Activated B cell treated with CpG ODN at 0.5 μM for 24 hours (primary cell): ENCODE results near the gene SP1. TPM values are rescaled to one million over a fixed set of nuclear protein-coding genes. Genes with fewer than 3 reads are reported as not detected.
"Not testable (repeated sequence)": the region's sequence is repeated elsewhere in the genome, so short reads cannot be mapped to it uniquely, and the experiment has no call there.

Experiments
- ATAC-seq: fragments of 200-7000 bp; cut with Tn5 transposase; one replicate; pipeline ENCODE4 v1.10.0; 2021; ENCODE audit warnings: low read depth, mild to moderate bottlenecking, moderate library complexity
- CTCF ChIA-PET: fragments of 350-600 bp; sonication (Branson Sonifier 250); formaldehyde crosslinking; loops from one replicate; lab custom pipeline; 2021; ENCODE audit warnings: antibody characterized with exemption; lab: Charles Lee
- POLR2A ChIA-PET: fragments of 350-600 bp; sonication (Branson Sonifier 250); formaldehyde crosslinking; loops from one replicate; lab custom pipeline; 2021; ENCODE audit warnings: antibody characterized with exemption; lab: Charles Lee
- DNase-seq: peaks from one replicate; pipeline ENCODE4 v3.0.0; 2022
- H3K27ac Mint-ChIP-seq: one replicate; pipeline ENCODE4 v1.8.0; 2020; ENCODE audit warnings: mixed read lengths
- H3K27me3 Mint-ChIP-seq: one replicate; pipeline ENCODE4 v1.8.0; 2021; ENCODE audit warnings: mixed read lengths
- H3K36me3 Mint-ChIP-seq: one replicate; pipeline ENCODE4 v1.8.0; 2021; ENCODE audit warnings: low read depth, mixed read lengths
- H3K4me1 Mint-ChIP-seq: one replicate; pipeline ENCODE4 v1.8.0; 2021; ENCODE audit warnings: mixed read lengths
- H3K4me3 Mint-ChIP-seq: one replicate; pipeline ENCODE4 v1.8.0; 2020; ENCODE audit warnings: mild to moderate bottlenecking, mixed read lengths
- H3K9me3 Mint-ChIP-seq: one replicate; pipeline ENCODE4 v1.8.0; 2020; ENCODE audit warnings: mixed read lengths
- CTCF ChIP-seq: fragments of 200-600 bp; IDR thresholded peaks from one replicate; pipeline ENCODE4 v1.8.0; 2022; ENCODE audit warnings: antibody characterized with exemption, mild to moderate bottlenecking
- intact Hi-C: fragments of 100-400 bp; cut with micrococcal nuclease; formaldehyde crosslinking; loops from one replicate; pipeline ENCODE4 v1.15.1; 2024
- total RNA-seq: library from RNA; stranded (reverse); gene quantifications from 2 replicates; pipeline ENCODE4 v1.2.3, GENCODE V29; 2022

SP1 gene
- total RNA-seq, 1 donor from 2014 or later, result 102 TPM

GRCh38 chr12:53418221-53418620 is 38.2 kb downstream of the SP1 start:
- Mint-ChIP-seq H3K9me3 (no peaks in the 10 kb centered on the region), H3K4me1 (peaks cover 56% of the 10 kb centered on the region), H3K4me3 (no peak overlapping the region), H3K27me3 (no peaks in the 10 kb centered on the region), H3K27ac (peak overlapping the region; percentile 83), H3K36me3 (peaks cover 11% of the 10 kb centered on the region)
- ChIA-PET POLR2A (interaction anchor here (0.5 to 3.1 kb wide), 13 partner anchors 13 to 97 kb away, joined by 3 to 37 read pairs (median 5); partner anchors contain the start of genes SP1 and TARBP2), CTCF (interaction anchor here (0.6 to 3.7 kb wide), 6 partner anchors 37 to 1018 kb away, joined by 3 to 22 read pairs (median 4); no protein-coding TSS in a partner anchor)
- ATAC-seq (no peak), DNase-seq (no peak)
- intact Hi-C loops, result no loop called here
- no peak for TF ChIP-seq CTCF

GRCh38 chr12:53419756-53420155 is 39.8 kb downstream of the SP1 start:
- CTCF ChIA-PET, result interaction anchor here (1.1 to 5.6 kb wide), 3 partner anchors 63 to 75 kb away, joined by 3 to 118 read pairs (median 28); no protein-coding TSS in a partner anchor
- Mint-ChIP-seq H3K4me1 (peaks cover 48% of the 10 kb centered on the region), H3K36me3 (no peaks in the 10 kb centered on the region), H3K27ac (peak overlapping the region; percentile 70), H3K9me3 (no peaks in the 10 kb centered on the region), H3K27me3 (no peaks in the 10 kb centered on the region), H3K4me3 (no peak overlapping the region)
- TF ChIP-seq CTCF, result no peak
- ATAC-seq (no peak), DNase-seq (no peak)
- POLR2A ChIA-PET, result interaction anchor here (0.5 to 3.5 kb wide), 2 partner anchors 39 to 71 kb away, joined by 3 to 38 read pairs; partner anchors contain the start of gene SP1
- intact Hi-C loops, result no loop called here

- ChIA-PET CTCF (interaction anchor here (1.6 to 5.6 kb wide), 6 partner anchors 43 to 101 kb away, joined by 3 to 118 read pairs (median 22); partner anchors contain the start of genes AAAS, NPFF and SP1), POLR2A (interaction anchor here (0.7 to 3.5 kb wide), 3 partner anchors 42 to 97 kb away, joined by 8 to 38 read pairs (median 8); partner anchors contain the start of gene SP1)
- peaks cover 33% of the 10 kb centered on the region for H3K4me1 Mint-ChIP-seq
- H3K27me3 Mint-ChIP-seq, H3K4me3 Mint-ChIP-seq, H3K36me3 Mint-ChIP-seq, H3K9me3 Mint-ChIP-seq, H3K27ac Mint-ChIP-seq, DNase-seq, ATAC-seq, intact Hi-C loops: not testable (repeated sequence)
Measured at GRCh38 chr12:53422247-53422646, 42.3 kb downstream of the SP1 start.

- no peak within 1 kb of the TSS for H3K27ac Mint-ChIP-seq
- no peak for ATAC-seq
Measured at GRCh38 chr12:53423597-53423996, 43.6 kb downstream of the SP1 start, which contains the start of gene AMHR2. Gene AMHR2 (plus strand): TSS chr12:53423855. CDS start chr12:53423935, 80 bp downstream.

More at GRCh38 chr12:53423597-53423996, 43.6 kb downstream of the SP1 start, which contains the start of gene AMHR2:
- Mint-ChIP-seq H3K4me3 (no peak within 1 kb of the TSS), H3K27me3 (no peaks in the 10 kb centered on the region), H3K4me1 (peaks cover 21% of the 10 kb centered on the region), H3K9me3 (no peaks in the 10 kb centered on the region), H3K36me3 (no peaks in the 10 kb centered on the region)
- DNase-seq, result no peak
- TF ChIP-seq CTCF, result no peak
- ChIA-PET CTCF (interaction anchor here (0.9 to 5.6 kb wide), 5 partner anchors 54 to 102 kb away, joined by 3 to 118 read pairs (median 6); partner anchors contain the start of gene AAAS), POLR2A (interaction anchor here (1.8 kb wide), 1 partner anchor 72 kb away, joined by 8 read pairs; no protein-coding TSS in a partner anchor)
- intact Hi-C loops, result no loop called here
